Daoy (cell line): ENCODE data around the gene PRPSAP2. TPM values are rescaled to one million over a fixed set of nuclear protein-coding genes. Genes with fewer than 3 reads are reported as not detected.
"Not testable (repeated sequence)": the region's sequence is repeated elsewhere in the genome, so short reads cannot be mapped to it uniquely, and the experiment has no call there.

Experiments used
- DNase-seq: peaks from one replicate; pipeline ENCODE4 v3.0.0-alpha.2; 2015; ENCODE audit warnings: low read depth
- total RNA-seq: library from RNA; depleted of rRNA; stranded (reverse); fragments of >200 nt; shearing (Covaris generic); gene quantifications from 2 replicates; pipeline ENCODE4 v1.2.3, GENCODE V29; 2014; rRNA removed

Gene PRPSAP2
- 63.8 and 72.5 TPM in 2 replicates for total RNA-seq

GRCh38 chr17:18857864-18858566 is at the start of gene PRPSAP2:
Gene PRPSAP2, plus strand, starts transcription at chr17:18858131. Its CDS starts 7,703 bp downstream, at chr17:18865834.
- DNase-seq: peak; percentile 97

DNA sequence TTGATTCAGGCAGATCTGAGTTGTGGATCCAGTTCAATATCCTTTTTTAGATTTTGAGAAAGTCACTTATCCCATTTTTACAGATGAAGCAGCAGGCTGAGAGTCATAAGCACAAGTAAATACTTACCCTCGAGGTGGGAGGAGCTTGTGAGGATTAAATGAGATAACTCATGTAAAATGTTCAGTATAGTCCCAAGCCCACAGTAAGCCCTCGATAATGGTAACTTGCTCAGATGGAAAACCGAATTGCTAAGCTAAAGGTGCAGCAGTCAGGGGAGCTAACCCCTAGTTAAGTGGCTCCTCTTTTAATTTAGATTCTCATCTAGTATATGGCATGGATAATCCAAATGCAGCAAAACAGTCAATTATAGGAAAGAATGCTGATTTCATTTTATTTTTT is 42.0 kb upstream of the PRPSAP2 start:
- not testable (repeated sequence) for DNase-seq

GRCh38 chr17:18816489-18817371 is 41.2 kb upstream of the PRPSAP2 start:
- peak; percentile 51 for DNase-seq

DNA sequence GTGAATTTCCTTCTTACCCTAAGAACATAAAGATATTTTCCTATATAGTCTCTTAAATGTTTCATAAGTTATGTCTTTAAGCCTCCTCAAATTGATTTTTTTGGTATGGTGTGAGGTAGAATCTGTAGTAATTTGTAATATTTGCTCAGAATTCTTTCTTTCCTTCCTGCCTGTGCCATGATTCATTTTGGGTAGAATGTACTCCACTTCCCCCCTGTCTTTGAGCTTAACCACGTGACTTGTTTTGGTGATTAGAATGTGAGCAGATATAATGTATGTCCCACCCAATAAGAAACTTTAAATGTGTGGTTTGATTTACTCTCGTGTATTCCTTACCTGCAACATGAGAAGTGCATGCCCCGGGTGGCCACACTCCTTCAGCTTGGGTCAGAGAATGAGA is 36.5 kb upstream of the PRPSAP2 start:
- DNase-seq: not testable (repeated sequence)

- not testable (repeated sequence) for DNase-seq
Measured at GRCh38 chr17:18827613-18828012, 30.3 kb upstream of the PRPSAP2 start.

GRCh38 chr17:18848501-18848900 is 9.4 kb upstream of the PRPSAP2 start:
- DNase-seq: no peak

DNA sequence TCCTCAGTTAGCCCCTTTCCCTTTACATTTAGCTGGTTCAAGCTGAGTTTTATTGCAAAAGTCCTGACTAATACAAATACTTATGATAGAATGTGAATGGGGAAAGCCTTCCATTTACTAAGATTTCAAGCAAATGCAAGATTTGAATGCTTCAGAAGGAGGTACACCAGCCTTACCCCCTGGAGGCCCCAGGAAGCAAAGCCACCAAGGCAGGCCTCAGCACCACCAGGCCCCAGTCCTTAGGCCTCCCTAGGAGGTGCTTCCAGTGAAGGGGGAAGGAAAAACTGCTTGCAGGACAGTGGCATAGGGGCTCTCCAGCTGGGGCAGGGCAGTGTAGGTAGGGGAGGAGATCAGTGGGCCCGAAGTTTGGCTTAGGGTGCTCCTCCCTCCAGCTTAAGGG is 7.3 kb upstream of the PRPSAP2 start:
- DNase-seq: no peak

- DNase-seq: no peak
Measured at GRCh38 chr17:18851201-18851600, 6.7 kb upstream of the PRPSAP2 start.

DNA sequence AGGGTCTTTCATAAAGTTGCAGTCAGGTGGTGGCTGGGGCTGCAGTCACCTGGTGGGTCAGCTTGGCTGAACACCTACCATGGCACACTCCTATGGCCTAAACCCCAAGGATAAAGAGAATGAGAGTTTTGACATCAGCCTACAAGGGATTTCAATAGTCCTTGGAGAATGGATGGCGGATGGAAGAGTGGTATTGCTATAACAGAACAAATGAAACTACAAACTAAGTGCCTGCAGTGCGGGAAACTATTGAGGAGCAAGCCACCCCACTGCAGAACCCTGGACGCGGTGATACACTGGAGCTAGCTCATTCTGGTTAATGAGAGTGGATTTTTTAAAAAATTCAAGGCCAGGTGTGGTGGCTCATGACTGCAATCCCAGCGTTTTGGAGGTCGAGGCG is 3.0 kb upstream of the PRPSAP2 start:
- no peak for DNase-seq

- DNase-seq: peak; percentile 96
Measured at GRCh38 chr17:18855831-18856569, 1.9 kb upstream of the PRPSAP2 start.

GRCh38 chr17:18856570-18856915 is 1.4 kb upstream of the PRPSAP2 start:
- no peak for DNase-seq

DNA sequence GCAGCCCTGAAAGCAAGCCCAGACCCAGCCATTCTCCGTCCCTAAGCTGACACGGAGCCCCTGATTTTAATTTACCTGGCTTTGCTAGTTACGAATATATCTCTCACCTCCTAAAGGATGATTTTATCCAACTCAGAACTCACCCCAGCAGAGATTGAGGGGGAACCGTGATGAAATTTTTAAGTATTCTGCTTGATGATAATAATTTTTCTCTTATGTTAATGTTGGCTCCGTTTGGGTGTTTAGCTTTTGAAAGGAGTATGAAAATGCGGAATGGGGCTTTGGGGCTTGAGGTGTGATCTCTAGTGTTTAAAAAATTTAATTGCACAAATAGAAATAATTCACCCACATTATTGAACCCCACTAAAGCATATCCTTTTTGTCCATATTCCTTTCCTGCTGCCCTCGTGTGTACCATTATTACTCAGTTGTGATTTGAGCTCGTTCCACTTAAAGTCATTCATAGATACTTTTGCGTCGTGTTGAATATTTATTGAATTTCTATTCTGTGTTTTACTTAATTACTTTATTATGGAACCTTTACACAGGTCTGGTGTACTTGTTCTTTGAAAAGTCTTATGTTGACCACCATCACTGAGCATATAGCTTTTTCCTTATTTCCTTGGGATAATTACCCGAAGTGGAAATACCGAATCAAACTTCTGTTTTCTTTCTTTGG is 775 bp downstream of the PRPSAP2 start:
- DNase-seq: no peak

DNA sequence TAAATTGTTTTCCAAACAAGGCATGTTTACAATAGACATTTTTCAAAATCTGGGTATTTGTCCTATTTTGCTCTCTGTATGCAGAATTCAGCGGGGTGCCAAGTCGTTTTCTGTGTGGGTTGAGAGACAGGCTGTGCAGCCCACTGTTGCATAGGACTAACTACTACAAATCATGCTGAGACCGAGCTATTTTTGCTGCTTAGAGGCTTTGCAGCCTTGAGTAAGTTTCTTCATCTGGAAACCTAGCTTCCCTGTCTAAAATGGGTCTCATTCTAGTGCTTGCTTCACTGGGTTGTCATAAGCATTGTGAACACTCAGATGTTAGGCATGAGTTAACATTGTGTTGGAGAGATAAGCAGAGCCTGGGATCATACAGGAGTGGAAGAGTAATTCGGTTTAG is 1.3 kb downstream of the PRPSAP2 start:
- DNase-seq: no peak

DNA sequence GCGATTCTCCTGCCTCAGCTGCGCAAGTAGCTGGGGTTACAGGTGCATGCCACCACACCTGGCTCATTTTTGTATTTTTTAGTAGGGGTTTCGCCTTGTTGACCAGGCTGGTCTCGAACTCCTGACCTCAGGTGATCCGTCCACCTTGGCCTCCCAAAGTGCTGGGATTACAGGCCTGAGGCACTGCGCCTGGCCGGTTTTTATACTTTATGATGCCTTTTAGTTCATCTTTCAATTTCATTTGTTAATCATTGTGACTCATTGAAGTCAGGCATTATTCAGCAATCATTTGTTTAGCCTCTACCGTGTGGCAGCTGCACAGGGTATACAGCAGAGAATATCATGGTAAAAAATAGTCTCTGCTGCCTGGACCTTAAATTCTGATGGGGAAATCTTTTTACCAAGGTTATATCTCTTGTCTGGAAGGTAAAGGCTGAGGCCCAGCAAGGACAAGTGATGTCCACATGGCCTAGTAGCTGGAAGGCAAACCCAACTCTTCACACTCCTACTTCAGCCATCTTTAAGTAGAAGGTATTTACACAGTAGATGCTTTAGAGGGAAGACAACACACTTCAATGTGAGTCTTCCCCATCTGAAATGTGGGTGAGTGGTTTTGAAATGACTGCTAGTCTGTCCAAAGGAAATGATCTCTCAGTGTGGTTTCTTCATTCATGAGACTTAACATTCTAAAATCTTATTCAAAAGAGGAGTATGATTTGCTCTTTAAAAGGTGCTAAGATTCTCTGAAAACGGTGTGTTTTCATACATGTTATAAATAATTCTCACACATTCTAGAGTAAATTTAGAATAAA is 2.4 kb downstream of the PRPSAP2 start:
- no peak for DNase-seq

- no peak for DNase-seq
Measured at GRCh38 chr17:18862011-18862410, 4.1 kb downstream of the PRPSAP2 start.

GRCh38 chr17:18864996-18865395 is 7.1 kb downstream of the PRPSAP2 start:
- not testable (repeated sequence) for DNase-seq

DNA sequence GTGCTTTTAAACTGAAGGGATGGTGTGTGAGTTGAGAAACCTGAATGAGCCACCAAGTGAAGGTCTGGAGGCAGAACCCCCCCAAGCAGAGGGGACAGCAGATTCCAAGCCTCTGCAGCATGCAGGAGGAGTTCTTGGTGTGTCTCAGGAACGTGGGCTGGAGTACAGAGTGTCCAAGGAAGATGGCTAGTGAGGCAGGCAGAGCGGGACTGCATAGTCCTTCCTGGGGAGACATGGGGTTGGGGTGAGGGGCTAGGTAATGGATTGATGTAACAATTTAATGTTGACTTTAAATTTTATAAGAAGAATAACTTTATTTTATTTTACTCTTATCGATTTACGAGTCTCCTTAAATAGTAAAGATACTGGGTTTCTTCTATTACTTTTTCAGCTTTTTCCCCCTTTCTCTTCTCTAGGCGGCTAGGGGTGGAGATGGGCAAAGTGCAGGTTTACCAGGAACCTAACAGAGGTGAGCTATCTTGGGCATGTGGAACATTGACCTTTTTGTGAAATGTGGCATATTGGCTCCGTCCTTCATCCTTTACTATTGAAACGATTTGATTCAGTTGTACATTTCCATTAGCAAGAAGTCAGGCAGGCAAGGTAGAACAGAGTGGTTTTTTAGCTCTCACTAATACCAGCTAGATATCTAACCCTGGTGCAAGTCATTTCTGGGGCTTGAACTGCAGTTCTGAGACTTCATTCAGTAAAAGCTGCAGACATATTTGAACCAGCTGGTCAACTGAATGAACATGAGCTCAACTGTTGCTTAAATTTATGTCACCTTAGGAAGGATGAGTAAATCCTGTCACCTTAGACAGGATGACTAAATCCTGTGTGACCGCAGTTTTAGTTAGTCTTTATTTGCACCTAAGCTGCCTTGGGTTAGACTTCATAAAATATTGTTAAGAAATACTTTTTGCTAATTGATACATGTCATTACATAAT is 9.2 kb downstream of the PRPSAP2 start:
- DNase-seq: no peak

DNA sequence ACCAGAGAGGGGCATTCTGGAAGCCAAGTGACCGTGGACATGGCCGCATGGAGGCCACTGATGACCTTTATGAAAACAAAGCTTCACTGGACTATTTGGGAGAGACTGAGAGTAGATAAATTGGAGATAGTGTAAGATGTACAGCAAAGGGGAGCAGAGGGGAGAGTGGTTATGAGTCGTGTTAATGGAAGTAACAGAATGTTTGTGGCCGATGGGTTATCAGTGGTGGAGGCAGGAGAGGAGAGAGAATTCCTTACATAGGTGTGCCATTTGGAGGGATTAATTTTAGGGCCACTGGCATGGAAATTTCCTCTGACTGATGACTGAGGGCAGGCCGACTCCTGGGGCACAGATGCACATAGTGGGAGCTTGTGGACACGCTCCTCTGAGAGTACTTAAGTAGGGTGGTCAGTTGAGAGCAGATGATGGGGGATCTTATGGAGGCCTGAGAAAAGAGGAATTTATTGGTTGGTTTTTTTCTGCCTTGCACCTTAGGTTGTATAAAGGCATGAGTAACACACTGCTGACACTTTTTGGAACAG is 19.2 kb downstream of the PRPSAP2 start:
- peak; percentile 12 for DNase-seq

GRCh38 chr17:18888766-18889290 is 30.9 kb downstream of the PRPSAP2 start:
- no peak for DNase-seq
